HepG2 (cell line): ENCODE results near the gene CSNK1D. TPM values are rescaled to one million over a fixed set of nuclear protein-coding genes. Genes with fewer than 3 reads are reported as not detected.

Experiments
- CENPX ChIP-seq: sonication (generic); formaldehyde crosslinking; IDR thresholded peaks from 2 replicates; pipeline ENCODE4 v1.9.0; 2021; ENCODE audit warnings: mild to moderate bottlenecking, missing genetic modification reagents, moderate library complexity
- EEA1 ChIP-seq: sonication (generic); formaldehyde crosslinking; IDR thresholded peaks from 2 replicates; pipeline ENCODE4 v1.5.1; 2020; ENCODE audit warnings: mild to moderate bottlenecking, missing genetic modification reagents, borderline replicate concordance
- ISL2 ChIP-seq: sonication (generic); formaldehyde crosslinking; IDR thresholded peaks from 2 replicates; pipeline ENCODE4 v1.5.0; 2020; ENCODE audit warnings: missing genetic modification reagents
- KDM2A ChIP-seq: sonication (generic); formaldehyde crosslinking; IDR thresholded peaks from 2 replicates; pipeline ENCODE4 v1.4.0; 2020; ENCODE audit warnings: low read depth, missing genetic modification reagents, borderline replicate concordance
- LCORL ChIP-seq, 2 experiments: fragments of 450-650 bp in 1 of 2; sonication (generic) in 1 of 2; formaldehyde crosslinking in 1 of 2; IDR thresholded peaks; 2 replicates each; pipeline versions ENCODE4 v1.5.0 to v1.6.1; 2017 to 2020; ENCODE audit warnings: antibody characterized with exemption in 1 of 2, missing genetic modification reagents in 1 of 2
- NBN ChIP-seq: fragments of 450-650 bp; conservative IDR thresholded peaks from 2 replicates; pipeline ENCODE4 v1.6.1; 2017
- NFYB ChIP-seq: sonication (generic); formaldehyde crosslinking; IDR thresholded peaks from 2 replicates; pipeline ENCODE4 v1.4.0; 2020; ENCODE audit warnings: missing genetic modification reagents
- PHF8 ChIP-seq: sonication (generic); formaldehyde crosslinking; IDR thresholded peaks from 2 replicates; pipeline ENCODE4 v1.5.0; 2020; ENCODE audit warnings: missing genetic modification reagents
- POGK ChIP-seq: sonication (generic); formaldehyde crosslinking; conservative IDR thresholded peaks from 2 replicates; pipeline ENCODE4 v1.8.0; 2022; ENCODE audit warnings: mild to moderate bottlenecking, moderate library complexity, missing genetic modification reagents
- POLR2AphosphoS2 ChIP-seq: IDR thresholded peaks from 2 replicates; pipeline ENCODE4 v1.6.1; 2011; ENCODE audit warnings: low read depth, low read length, improper control_type of control experiment
- REL ChIP-seq: sonication (generic); formaldehyde crosslinking; conservative IDR thresholded peaks from 2 replicates; pipeline ENCODE4 v1.8.0; 2022; ENCODE audit warnings: mild to moderate bottlenecking, missing genetic modification reagents, moderate library complexity
- TRAFD1 ChIP-seq: sonication (generic); formaldehyde crosslinking; IDR thresholded peaks from 2 replicates; pipeline ENCODE4 v1.5.1; 2020; ENCODE audit warnings: missing genetic modification reagents, mild to moderate bottlenecking, borderline replicate concordance
- U2AF1 ChIP-seq: fragments of 200-400 bp; formaldehyde crosslinking; optimal IDR thresholded peaks from 2 replicates; pipeline ENCODE3; 2017; ENCODE audit warnings: mild to moderate bottlenecking, low read depth, low read length
- ZBTB20 ChIP-seq: sonication (generic); formaldehyde crosslinking; IDR thresholded peaks from 2 replicates; pipeline ENCODE4 v1.8.1; 2023; ENCODE audit warnings: missing genetic modification reagents, low read depth, mild to moderate bottlenecking, borderline replicate concordance
- ZBTB7A ChIP-seq: sonication (generic); formaldehyde crosslinking; IDR thresholded peaks from 2 replicates; pipeline ENCODE4 v1.8.0; 2022; ENCODE audit warnings: mild to moderate bottlenecking, missing genetic modification reagents
- ZEB1 ChIP-seq: IDR thresholded peaks from 2 replicates; pipeline ENCODE4 v1.6.1; 2012; ENCODE audit warnings: mild to moderate bottlenecking, low read depth, inconsistent platforms; ENCODE audit not compliant: insufficient replicate concordance
- ZKSCAN8 ChIP-seq: IDR thresholded peaks from 2 replicates; pipeline ENCODE4 v1.6.1; 2016; ENCODE audit warnings: borderline replicate concordance, missing genetic modification reagents, missing compliant biosample characterization
- ZNF609 ChIP-seq: sonication (generic); formaldehyde crosslinking; IDR thresholded peaks from 2 replicates; pipeline ENCODE4 v1.4.0; 2020; ENCODE audit warnings: mild to moderate bottlenecking, missing genetic modification reagents, borderline replicate concordance
- polyA plus RNA-seq, 8 experiments: library from polyadenylated mRNA; depleted of rRNA in 3 of 8; stranded (reverse) in 7 of 8; unstranded in 1 of 8; fragments of >200 nt; fragmentation: Illumina TruSeq in 4 of 8; extraction: Trizol in 4 of 8; gene quantifications; 2 replicates each; pipeline versions ENCODE4 v1.2.1 to v1.2.3, GENCODE V29; 2011 to 2016; ENCODE audit warnings: low read depth in 4 of 8, missing spikeins in 1 of 8, mixed read lengths in 1 of 8; ENCODE audit not compliant: insufficient read depth in 1 of 8
- total RNA-seq, 5 experiments: library from RNA; depleted of rRNA; stranded (reverse); fragments of >200 nt; fragmentation: Illumina TruSeq; extraction: Trizol; gene quantifications; 2 replicates each; pipeline ENCODE4 v1.2.3, GENCODE V29; 2016; ENCODE audit warnings: low read depth in 1 of 5
- TF ChIP-seq, protein P1 (sequence below): sonication (generic); formaldehyde crosslinking; IDR thresholded peaks from 2 replicates; pipeline ENCODE4 v1.9.0; 2021; ENCODE audit warnings: missing genetic modification reagents, mild to moderate bottlenecking, borderline replicate concordance

The CSNK1D gene
- total and polyA plus RNA-seq, 2 of the 13 experiments (the other 11 are each of a cell fraction or from before 2014, with no cell fraction given) = 31.5 to 128 TPM

DNA sequence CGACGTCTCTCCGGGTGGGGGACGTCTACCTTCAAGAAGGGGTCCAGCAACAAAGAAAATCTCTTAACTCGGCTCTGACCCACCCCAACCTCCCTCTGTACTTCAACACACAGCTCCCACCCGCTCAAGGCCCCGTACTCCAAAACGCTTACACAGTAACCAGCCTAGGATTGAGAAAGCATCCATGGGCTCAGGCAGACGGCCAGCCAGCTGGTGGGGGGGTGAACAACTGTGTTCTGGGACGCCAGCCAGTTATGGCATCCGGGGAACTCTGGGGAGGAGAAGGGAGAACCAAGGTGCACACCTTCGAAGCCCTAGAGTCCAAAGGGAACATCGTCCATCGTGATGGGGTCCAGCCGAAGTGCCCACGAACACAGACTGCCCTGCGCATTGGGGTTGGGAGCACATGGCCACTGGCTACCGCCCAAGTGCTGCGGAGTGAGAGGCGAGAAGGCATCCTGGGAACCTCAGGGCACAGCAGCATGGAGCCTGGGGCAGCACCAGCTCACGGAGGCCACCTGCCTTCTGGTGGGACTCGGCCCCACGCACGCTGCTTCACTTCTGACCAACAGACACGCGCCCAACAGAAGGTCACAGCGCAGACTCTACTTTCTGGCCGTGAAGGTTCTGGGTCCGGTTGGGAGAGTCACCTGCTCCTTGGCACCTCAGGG lies 30.4 kb downstream of the CSNK1D start (continued):
- TF ChIP-seq ZBTB7A = no peak; the same call in 1 of the 2 replicates
- no peak for TF ChIP-seq NFYB (CRISPR knock-in tag)
- TF ChIP-seq POGK = no peak
- no peak for TF ChIP-seq LCORL (IDR thresholded peaks at IDR 0.05)
- TF ChIP-seq LCORL (CRISPR knock-in tag; IDR thresholded peaks at IDR 0.05) = no peak
- TF ChIP-seq ZNF609 (CRISPR knock-in tag) = peak; percentile 27; the same call in 1 of the 2 replicates
- no peak for TF ChIP-seq U2AF1
- TF ChIP-seq ZBTB20 (CRISPR knock-in tag) = peak; percentile 69; the same call in 1 of the 2 replicates
- TF ChIP-seq, protein P1, sequence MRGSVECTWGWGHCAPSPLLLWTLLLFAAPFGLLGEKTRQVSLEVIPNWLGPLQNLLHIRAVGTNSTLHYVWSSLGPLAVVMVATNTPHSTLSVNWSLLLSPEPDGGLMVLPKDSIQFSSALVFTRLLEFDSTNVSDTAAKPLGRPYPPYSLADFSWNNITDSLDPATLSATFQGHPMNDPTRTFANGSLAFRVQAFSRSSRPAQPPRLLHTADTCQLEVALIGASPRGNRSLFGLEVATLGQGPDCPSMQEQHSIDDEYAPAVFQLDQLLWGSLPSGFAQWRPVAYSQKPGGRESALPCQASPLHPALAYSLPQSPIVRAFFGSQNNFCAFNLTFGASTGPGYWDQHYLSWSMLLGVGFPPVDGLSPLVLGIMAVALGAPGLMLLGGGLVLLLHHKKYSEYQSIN = no peak
- TF ChIP-seq POLR2AphosphoS2 = no peak; the same call in 1 of the 2 replicates
- no peak for TF ChIP-seq PHF8 (CRISPR knock-in tag)
- TF ChIP-seq CENPX = no peak
- peak; percentile 87 for TF ChIP-seq EEA1
- no peak for TF ChIP-seq ZKSCAN8 (CRISPR knock-in tag)
- TF ChIP-seq ZEB1 = no peak
- no peak for TF ChIP-seq TRAFD1
- no peak for TF ChIP-seq NBN
- no peak for TF ChIP-seq ISL2 (CRISPR knock-in tag)
- peak; percentile 95 for TF ChIP-seq KDM2A (CRISPR knock-in tag)
- TF ChIP-seq REL = no peak
